C4-2B (cell line): ENCODE measurements around the gene PPP1R1A.

Experiments
- CTCF ChIP-seq: fragments of 450-650 bp; conservative IDR thresholded peaks from 2 replicates; pipeline ENCODE4 v1.5.1; 2017; ENCODE audit warnings: mild to moderate bottlenecking
- ZFX ChIP-seq: fragments of 450-650 bp; IDR thresholded peaks from 2 replicates; pipeline ENCODE4 v1.6.1; 2017

DNA sequence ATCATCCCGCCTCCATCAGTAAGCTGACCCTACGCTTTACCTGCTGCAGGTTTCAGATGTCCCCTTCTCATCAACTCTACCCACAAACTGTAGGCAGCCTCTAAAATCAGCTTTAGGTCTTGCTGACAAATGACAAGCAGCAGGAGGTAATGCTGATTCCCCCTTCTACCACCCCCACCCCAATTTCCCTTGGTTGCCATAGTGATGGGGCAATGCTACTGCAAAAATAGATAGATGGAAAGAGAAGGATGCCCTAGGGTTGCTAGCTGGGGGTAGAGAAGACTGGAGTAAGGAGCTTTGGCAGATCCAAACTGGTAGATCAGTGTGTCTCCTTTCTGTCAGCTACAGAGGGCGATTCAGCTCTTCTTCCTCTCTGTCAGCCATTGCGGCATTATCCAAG, 58.9 kb downstream of the PPP1R1A start:
- TF ChIP-seq CTCF = no peak
- no peak for TF ChIP-seq ZFX
